PFSK-1 (cell line): ENCODE data around the gene LCN15.
A peak's percentile ranks its signal among the peaks of the same experiment; 100 is the strongest.

Source experiments
- FOXP2 ChIP-seq: optimal IDR thresholded peaks from 2 replicates; pipeline ENCODE3; 2011; ENCODE audit warnings: borderline replicate concordance, control low read depth, inconsistent platforms; ENCODE audit not compliant: insufficient read depth; ENCODE audit errors: extremely low read length, extremely low read depth
- POLR2AphosphoS5 ChIP-seq: IDR thresholded peaks from 2 replicates; pipeline ENCODE4 v1.6.1; 2012; ENCODE audit warnings: low read depth, mild to moderate bottlenecking, control low read depth, low read length, moderate library complexity
- REST ChIP-seq, 2 experiments: IDR thresholded peaks; 2 replicates each; pipeline versions ENCODE4 v1.6.1 to v1.8.0; 2011 to 2012; ENCODE audit warnings: low read depth in 2 of 2, low read length in 2 of 2, control low read depth in 1 of 2, inconsistent platforms in 1 of 2, mild to moderate bottlenecking in 1 of 2, moderate library complexity in 1 of 2; ENCODE audit not compliant: insufficient read depth in 1 of 2
- SIN3A ChIP-seq: IDR thresholded peaks from 2 replicates; pipeline ENCODE4 v1.6.1; 2012; ENCODE audit warnings: mild to moderate bottlenecking, low read length, moderate library complexity, borderline replicate concordance; ENCODE audit not compliant: insufficient read depth
- TAF1 ChIP-seq: IDR thresholded peaks from 2 replicates; pipeline ENCODE4 v1.6.1; 2012; ENCODE audit warnings: low read length, control low read depth, borderline replicate concordance; ENCODE audit not compliant: insufficient read depth

Gene LCN15

GRCh38 chr9:136799854-136800657 lies 35.7 kb upstream of the LCN15 start:
- TF ChIP-seq SIN3A, result no peak
- TF ChIP-seq REST (IDR thresholded peaks at IDR 0.05; ENCODE audit: insufficient read depth in 1 of 2, low read depth in 2 of 2, low read length in 2 of 2), result 0 out of 4 replicates have a peak, but pooled peaks of 1 of the 2 experiments have one; percentile 21

- TF ChIP-seq REST (IDR thresholded peaks at IDR 0.05; ENCODE audit: insufficient read depth in 1 of 2, low read depth in 2 of 2, low read length in 2 of 2), result no peak
- no peak for TF ChIP-seq FOXP2
- TF ChIP-seq TAF1, result no peak
- TF ChIP-seq SIN3A, result no peak
- TF ChIP-seq POLR2AphosphoS5, result no peak
Measured at GRCh38 chr9:136799079-136799853, 34.9 kb upstream of the LCN15 start.

GRCh38 chr9:136798708-136799078 lies 34.4 kb upstream of the LCN15 start:
- no peak for TF ChIP-seq SIN3A
- no peak for TF ChIP-seq FOXP2
- no peak for TF ChIP-seq REST (IDR thresholded peaks at IDR 0.05; ENCODE audit: insufficient read depth in 1 of 2, low read depth in 2 of 2, low read length in 2 of 2)
- TF ChIP-seq TAF1, result no peak
- TF ChIP-seq POLR2AphosphoS5, result no peak

- TF ChIP-seq REST (IDR thresholded peaks at IDR 0.05; ENCODE audit: insufficient read depth in 1 of 2, low read depth in 2 of 2, low read length in 2 of 2) (no peak), FOXP2 (no peak), SIN3A (no peak), POLR2AphosphoS5 (no peak), TAF1 (no peak)
Measured at GRCh38 chr9:136796238-136796774, 32.0 kb upstream of the LCN15 start, which contains the start of gene CCDC183. CCDC183 (plus strand) TSS chr9:136796338; CDS start chr9:136796398, 60 bp downstream.
